RWPE1 (cell line): Measurements from ENCODE around the gene NT5DC1.

Experiments
- CTCF ChIA-PET: fragments of 350-600 bp; sonication (Branson Sonifier 250); formaldehyde crosslinking; extraction: SDS; loops from one replicate; lab custom pipeline; 2021; lab: Yijun Ruan, JAX
- POLR2A ChIA-PET: fragments of 400-600 bp; formaldehyde crosslinking; extraction: SDS; loops from one replicate; lab custom pipeline; 2020; ENCODE audit warnings: antibody characterized with exemption; ENCODE audit not compliant: low non-redundant PET; lab: Yijun Ruan, JAX
- DNase-seq: peaks from one replicate; pipeline ENCODE4 v3.0.0; 2012; ENCODE audit warnings: low spot score
- H3K27ac ChIP-seq: fragments of 450-650 bp; 2 replicates; pipeline ENCODE4 v1.5.1; 2017
- CTCF ChIP-seq: fragments of 450-650 bp; conservative IDR thresholded peaks from 2 replicates; pipeline ENCODE4 v1.5.1; 2017; ENCODE audit warnings: low read depth, mild to moderate bottlenecking

Gene NT5DC1

GRCh38 chr6:116286773-116287358 lies 186.2 kb downstream of the NT5DC1 start:
- no peak overlapping the region for H3K27ac ChIP-seq
- TF ChIP-seq CTCF = no peak
- CTCF ChIA-PET = interaction anchor here (0.5 to 1.6 kb wide), 21 partner anchors 8 to 382 kb away, joined by 3 to 14 read pairs (median 4); partner anchors contain the start of genes DSE, RWDD1, TSPYL1 and ZUP1
- POLR2A ChIA-PET = no interaction called here
- no peak for DNase-seq

- TF ChIP-seq CTCF = peak; percentile 86
- H3K27ac ChIP-seq = no peak overlapping the region
- ChIA-PET POLR2A (no interaction called here), CTCF (interaction anchor here (0.5 to 1.6 kb wide), 25 partner anchors 8 to 956 kb away, joined by 3 to 14 read pairs (median 4); partner anchors contain the start of genes DSE, RWDD1, TSPYL1 and ZUP1)
- peak; percentile 33 for DNase-seq
These were observed 187.1 kb downstream of the NT5DC1 start for GRCh38 chr6:116287689-116288282.

GRCh38 chr6:116289876-116290275 lies 189.2 kb downstream of the NT5DC1 start:
- H3K27ac ChIP-seq = no peak overlapping the region
- TF ChIP-seq CTCF = no peak
- no peak for DNase-seq
- ChIA-PET POLR2A (no interaction called here), CTCF (no interaction called here)

GRCh38 chr6:116290799-116291198 lies 190.1 kb downstream of the NT5DC1 start:
- TF ChIP-seq CTCF = no peak
- ChIA-PET CTCF (interaction anchor here (0.6 to 0.7 kb wide), 2 partner anchors 82 to 1088 kb away, joined by 3 to 4 read pairs; no protein-coding TSS in a partner anchor), POLR2A (no interaction called here)
- no peak for DNase-seq
- H3K27ac ChIP-seq = no peak overlapping the region

GRCh38 chr6:116291701-116292396 lies 191.2 kb downstream of the NT5DC1 start:
- no peak for TF ChIP-seq CTCF
- H3K27ac ChIP-seq = no peak overlapping the region
- DNase-seq = no peak
- ChIA-PET CTCF (no interaction called here), POLR2A (no interaction called here)

GRCh38 chr6:116292553-116292952 lies 191.9 kb downstream of the NT5DC1 start:
- no peak for TF ChIP-seq CTCF
- DNase-seq = no peak
- ChIA-PET CTCF (interaction anchor here (0.6 to 0.7 kb wide), 2 partner anchors 50 to 84 kb away, joined by 3 to 4 read pairs; no protein-coding TSS in a partner anchor), POLR2A (no interaction called here)
- H3K27ac ChIP-seq = no peak overlapping the region
